ENCODE data around the gene PIP5K1C. TPM values are rescaled to one million over a fixed set of nuclear protein-coding genes. Genes with fewer than 3 reads are reported as not detected.
"Not testable (repeated sequence)": the region's sequence is repeated elsewhere in the genome, so short reads cannot be mapped to it uniquely, and the experiment has no call there.

The PIP5K1C gene
- total and polyA plus RNA-seq, 8 donors, result 8.6 to 164 (median 25.6) TPM

GRCh38 chr19:3668331-3669081, 31.8 kb downstream of the PIP5K1C start:
- intact Hi-C loops (cut with DNase I; ENCODE audit: low total_unique reads), result loop anchor here (5.0 kb wide), 2 partner anchors 34 to 154 kb away; partner anchors contain the start of gene PIP5K1C
- Histone ChIP-seq H3K27ac (peak overlapping the region; percentile 3 to 97 (median 95)), H3K4me3 (no peak overlapping the region), H3K9me3 (no peaks in the 10 kb centered on the region), H3K4me1 (peaks cover 41 to 77% (median 54%) of the 10 kb centered on the region in 4 donors), H3K27me3 (no peaks in the 10 kb centered on the region), H3K36me3 (peaks cover 12 to 37% (median 31%) of the 10 kb centered on the region in 4 donors)
- TF ChIP-seq EP300 (IDR thresholded peaks at IDR 0.05) (no peak), POLR2AphosphoS5 (IDR thresholded peaks at IDR 0.05) (no peak), POLR2A (IDR thresholded peaks at IDR 0.05) (no peak)
- TF ChIP-seq, protein P1, sequence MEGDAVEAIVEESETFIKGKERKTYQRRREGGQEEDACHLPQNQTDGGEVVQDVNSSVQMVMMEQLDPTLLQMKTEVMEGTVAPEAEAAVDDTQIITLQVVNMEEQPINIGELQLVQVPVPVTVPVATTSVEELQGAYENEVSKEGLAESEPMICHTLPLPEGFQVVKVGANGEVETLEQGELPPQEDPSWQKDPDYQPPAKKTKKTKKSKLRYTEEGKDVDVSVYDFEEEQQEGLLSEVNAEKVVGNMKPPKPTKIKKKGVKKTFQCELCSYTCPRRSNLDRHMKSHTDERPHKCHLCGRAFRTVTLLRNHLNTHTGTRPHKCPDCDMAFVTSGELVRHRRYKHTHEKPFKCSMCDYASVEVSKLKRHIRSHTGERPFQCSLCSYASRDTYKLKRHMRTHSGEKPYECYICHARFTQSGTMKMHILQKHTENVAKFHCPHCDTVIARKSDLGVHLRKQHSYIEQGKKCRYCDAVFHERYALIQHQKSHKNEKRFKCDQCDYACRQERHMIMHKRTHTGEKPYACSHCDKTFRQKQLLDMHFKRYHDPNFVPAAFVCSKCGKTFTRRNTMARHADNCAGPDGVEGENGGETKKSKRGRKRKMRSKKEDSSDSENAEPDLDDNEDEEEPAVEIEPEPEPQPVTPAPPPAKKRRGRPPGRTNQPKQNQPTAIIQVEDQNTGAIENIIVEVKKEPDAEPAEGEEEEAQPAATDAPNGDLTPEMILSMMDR (IDR thresholded peaks at IDR 0.05), result no peak
- WGBS, 5 donors, result 59 to 77% (median 69%) methylated on average over 32 to 34 of the region's 34 CpGs
- peak in 1 of 2 donors; percentile 37 for DNase-seq

DNA sequence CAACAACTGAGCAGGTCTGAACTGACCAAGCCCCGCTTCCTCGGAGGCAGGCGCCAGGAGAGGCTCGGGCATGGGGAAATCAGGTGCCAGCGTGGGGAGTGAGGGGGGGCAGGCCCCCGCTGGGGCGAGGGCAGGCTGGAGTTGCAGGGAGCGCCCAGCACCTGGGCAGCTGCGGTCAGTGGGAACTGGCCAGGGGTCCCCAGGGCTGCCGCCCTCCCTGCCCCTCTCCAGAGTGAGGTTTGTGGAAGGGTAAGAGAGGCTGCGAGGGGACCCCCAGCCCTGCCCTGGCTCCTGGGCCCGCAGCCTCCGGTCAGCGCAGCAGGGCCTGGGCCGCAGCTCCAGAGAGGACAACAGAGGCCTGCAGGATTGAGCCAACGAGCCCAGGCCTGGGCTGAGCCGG, 32.5 kb downstream of the PIP5K1C start:
- TF ChIP-seq POLR2AphosphoS5 (IDR thresholded peaks at IDR 0.05) (no peak), POLR2A (IDR thresholded peaks at IDR 0.05) (no peak), EP300 (IDR thresholded peaks at IDR 0.05) (no peak)

GRCh38 chr19:3667037-3667638, 33.1 kb downstream of the PIP5K1C start:
- peak overlapping the region in 4 of 5 donors; percentile 89 to 97 (median 96) for H3K27ac ChIP-seq
- no peaks in the 10 kb centered on the region for H3K27me3 ChIP-seq
- TF ChIP-seq POLR2AphosphoS5 (IDR thresholded peaks at IDR 0.05) (no peak), EP300 (IDR thresholded peaks at IDR 0.05) (no peak), POLR2A (IDR thresholded peaks at IDR 0.05) (no peak)
- TF ChIP-seq, protein P1 (IDR thresholded peaks at IDR 0.05), result no peak
- peaks cover 20 to 48% (median 45%) of the 10 kb centered on the region in 4 donors for H3K36me3 ChIP-seq
- H3K4me3 ChIP-seq, result no peak overlapping the region
- H3K4me1 ChIP-seq, result peaks cover 35 to 65% (median 49%) of the 10 kb centered on the region in 4 donors
- intact Hi-C loops (cut with DNase I; ENCODE audit: low total_unique reads), result loop anchor here (5.0 kb wide), 2 partner anchors 35 to 155 kb away; partner anchors contain the start of gene PIP5K1C
- WGBS, 5 donors, result 74 to 91% (median 89%) methylated on average over 8 to 18 of the region's 18 CpGs
- no peaks in the 10 kb centered on the region for H3K9me3 ChIP-seq
- no peak for DNase-seq

More for the DNA sequence above, 32.5 kb downstream of the PIP5K1C start:
- Histone ChIP-seq H3K4me3 (no peak overlapping the region), H3K27me3 (no peaks in the 10 kb centered on the region), H3K36me3 (peaks cover 20 to 42% (median 39%) of the 10 kb centered on the region in 4 donors), H3K27ac (peak overlapping the region in 4 of 5 donors; percentile 89 to 97 (median 96)), H3K4me1 (peaks cover 41 to 71% (median 54%) of the 10 kb centered on the region in 4 donors), H3K9me3 (no peaks in the 10 kb centered on the region)
- 66 to 84% (median 79%) methylated on average over 12 to 17 of the region's 17 CpGs for WGBS, 5 donors
- intact Hi-C loops (cut with DNase I; ENCODE audit: low total_unique reads), result loop anchor here (5.0 kb wide), 2 partner anchors 35 to 155 kb away; partner anchors contain the start of gene PIP5K1C
- no peak for DNase-seq

GRCh38 chr19:3666545-3666856, 33.8 kb downstream of the PIP5K1C start:
- WGBS, 5 donors, result 84 to 92% (median 90%) methylated on average over 14 of the region's 14 CpGs
- Histone ChIP-seq H3K4me1 (peaks cover 29 to 58% (median 43%) of the 10 kb centered on the region in 4 donors), H3K36me3 (peaks cover 20 to 55% (median 52%) of the 10 kb centered on the region in 4 donors), H3K27ac (peak overlapping the region in 1 of 5 donors; percentile 89)
- not testable (repeated sequence) for H3K27me3 ChIP-seq, DNase-seq, H3K9me3 ChIP-seq, H3K4me3 ChIP-seq
- intact Hi-C loops (cut with DNase I; ENCODE audit: low total_unique reads), result loop anchor here (5.0 kb wide), 2 partner anchors 36 to 156 kb away; partner anchors contain the start of gene PIP5K1C
